Right lung (tissue), 5 donors: ENCODE data around the gene GRIN3B. TPM values are rescaled to one million over a fixed set of nuclear protein-coding genes. Genes with fewer than 3 reads are reported as not detected.
A peak's percentile ranks its signal among the peaks of the same experiment; 100 is the strongest.

ENCODE experiments used
- DNase-seq, 2 donors: peaks; one replicate each; pipeline ENCODE4 v3.0.0-alpha.2; 2013
- polyA plus RNA-seq, 5 donors: library from polyadenylated mRNA; unstranded; fragments of 120-200 nt; gene quantifications; one replicate each; pipeline versions ENCODE4 v1.2.1 to v1.2.3, GENCODE V29; 2013; ENCODE audit warnings: inconsistent platforms in 1 of 5, low replicate concordance in 1 of 5; ENCODE audit not compliant: insufficient read length in 5 of 5, insufficient read depth in 1 of 5

The GRIN3B gene
- polyA plus RNA-seq, 5 donors = 0.31 to 1.6 (median 0.69) TPM

DNA sequence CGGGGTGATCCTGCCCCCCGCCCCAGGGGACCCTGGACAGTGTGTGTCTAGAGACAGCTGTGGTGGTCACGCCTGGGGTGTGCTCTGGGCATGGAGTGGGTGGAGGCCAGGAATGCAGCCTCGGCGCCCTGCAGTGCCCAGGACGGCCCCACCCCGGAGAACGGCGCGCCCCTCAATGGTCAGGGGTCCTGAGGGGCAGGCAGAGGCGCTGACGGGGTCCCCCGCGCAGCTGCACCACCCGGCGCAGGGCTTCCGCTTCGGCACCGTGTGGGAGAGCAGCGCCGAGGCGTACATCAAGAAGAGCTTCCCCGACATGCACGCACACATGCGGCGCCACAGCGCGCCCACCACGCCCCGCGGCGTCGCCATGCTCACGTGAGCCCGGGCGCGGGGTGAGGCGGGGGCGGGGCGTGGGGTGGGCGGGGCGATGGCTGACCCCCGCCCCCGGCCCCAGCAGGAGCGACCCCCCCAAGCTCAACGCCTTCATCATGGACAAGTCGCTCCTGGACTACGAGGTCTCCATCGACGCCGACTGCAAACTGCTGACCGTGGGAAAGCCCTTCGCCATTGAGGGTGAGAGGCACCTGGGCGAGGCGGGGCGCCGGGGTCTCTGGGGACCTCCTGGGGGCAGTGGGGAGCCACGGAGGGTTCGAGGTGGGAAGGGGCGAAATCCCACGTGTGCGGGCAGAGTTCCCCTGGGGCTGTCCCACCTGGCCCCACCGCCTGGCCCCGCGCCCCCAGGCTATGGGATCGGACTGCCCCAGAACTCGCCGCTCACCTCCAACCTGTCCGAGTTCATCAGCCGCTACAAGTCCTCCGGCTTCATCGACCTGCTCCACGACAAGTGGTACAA, 7.4 kb downstream of the GRIN3B start:
- no peak for DNase-seq

DNA sequence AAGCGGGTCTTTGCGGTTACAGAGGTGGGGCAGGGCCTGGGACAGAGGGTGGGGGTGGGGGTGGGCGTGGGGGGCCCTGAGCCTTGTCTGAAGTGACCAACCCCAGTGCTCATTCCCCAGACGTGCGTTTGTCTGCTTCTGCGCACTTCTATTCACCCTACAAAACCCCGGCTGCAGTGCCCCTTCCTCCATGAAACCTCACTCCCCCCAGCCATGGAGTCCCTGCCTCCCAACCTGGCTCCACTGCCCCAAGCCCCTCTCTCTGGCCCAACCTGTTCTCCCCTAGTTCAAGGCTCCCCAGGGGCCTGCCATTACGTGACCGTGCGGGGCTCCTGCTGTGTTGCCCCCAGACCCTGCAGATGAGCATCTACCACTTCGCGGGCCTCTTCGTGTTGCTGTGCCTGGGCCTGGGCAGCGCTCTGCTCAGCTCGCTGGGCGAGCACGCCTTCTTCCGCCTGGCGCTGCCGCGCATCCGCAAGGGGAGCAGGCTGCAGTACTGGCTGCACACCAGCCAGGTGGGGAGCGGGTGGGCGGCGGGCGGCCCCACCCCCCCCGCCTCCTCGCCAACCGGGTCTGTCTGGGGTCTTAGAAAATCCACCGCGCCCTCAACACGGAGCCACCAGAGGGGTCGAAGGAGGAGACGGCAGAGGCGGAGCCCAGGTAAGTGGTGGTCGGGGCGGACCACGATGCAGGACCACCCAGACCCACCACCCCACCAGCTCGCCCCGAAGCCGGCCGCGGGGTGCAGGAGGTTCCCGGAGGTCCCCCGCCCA, 8.2 kb downstream of the GRIN3B start:
- DNase-seq = no peak

GRCh38 chr19:1009041-1009980, 9.1 kb downstream of the GRIN3B start:
- peak; percentile 78 to 85 for DNase-seq

DNA sequence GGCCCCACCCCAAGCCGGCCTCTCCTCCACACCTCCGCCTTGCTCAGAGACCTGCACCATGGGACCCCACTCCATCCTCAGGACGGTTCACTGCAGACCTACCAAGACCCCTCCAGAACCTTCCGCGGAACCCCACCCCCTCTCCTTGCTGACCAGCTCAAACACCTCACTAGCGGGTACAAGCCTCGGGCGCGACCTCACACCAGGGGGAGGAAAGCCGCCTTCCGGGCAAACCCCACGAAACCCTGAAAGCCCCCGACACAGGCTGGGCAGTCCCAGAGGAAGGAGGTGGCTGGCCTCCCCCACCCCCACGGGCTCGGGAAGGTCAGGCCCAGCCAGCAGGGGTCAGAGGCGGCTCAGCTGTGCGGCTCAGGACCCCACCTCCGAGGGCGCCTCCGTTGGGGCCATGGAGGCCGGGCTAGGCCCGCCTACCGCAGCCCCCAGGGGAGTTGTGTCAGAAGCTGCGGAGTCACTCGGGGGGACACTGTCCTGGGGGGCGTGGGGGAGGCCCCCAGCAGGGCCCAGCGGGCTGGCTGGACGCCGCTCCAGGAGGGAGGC, 9.8 kb downstream of the GRIN3B start:
- DNase-seq = no peak

- DNase-seq = no peak
These were observed 10.6 kb downstream of the GRIN3B start for GRCh38 chr19:1010586-1011510.

DNA sequence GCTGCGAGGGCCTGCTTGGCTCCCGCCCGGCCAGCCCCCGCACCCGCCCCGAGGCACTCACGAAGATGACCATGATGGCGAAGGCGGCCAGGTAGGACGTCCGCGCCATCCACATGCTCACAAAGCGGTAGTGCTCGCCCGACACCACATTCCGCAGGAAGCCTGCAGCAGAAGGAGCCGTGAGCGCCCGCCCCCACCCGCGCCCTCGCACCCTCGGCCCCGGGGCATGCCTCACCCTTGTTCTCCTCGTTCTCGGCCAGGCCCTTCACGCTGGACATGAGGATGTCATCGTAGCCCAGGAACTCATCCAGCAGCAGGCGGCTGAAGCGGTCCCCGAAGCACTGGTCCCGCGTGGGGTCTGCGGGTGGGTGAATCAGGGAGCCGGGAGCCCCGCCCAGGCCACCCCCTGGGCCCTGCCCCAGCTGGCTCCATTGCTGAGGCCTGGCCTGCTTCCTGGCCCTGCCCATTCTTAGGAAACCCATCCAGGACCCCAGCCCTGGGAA, 11.7 kb downstream of the GRIN3B start:
- no peak for DNase-seq

DNA sequence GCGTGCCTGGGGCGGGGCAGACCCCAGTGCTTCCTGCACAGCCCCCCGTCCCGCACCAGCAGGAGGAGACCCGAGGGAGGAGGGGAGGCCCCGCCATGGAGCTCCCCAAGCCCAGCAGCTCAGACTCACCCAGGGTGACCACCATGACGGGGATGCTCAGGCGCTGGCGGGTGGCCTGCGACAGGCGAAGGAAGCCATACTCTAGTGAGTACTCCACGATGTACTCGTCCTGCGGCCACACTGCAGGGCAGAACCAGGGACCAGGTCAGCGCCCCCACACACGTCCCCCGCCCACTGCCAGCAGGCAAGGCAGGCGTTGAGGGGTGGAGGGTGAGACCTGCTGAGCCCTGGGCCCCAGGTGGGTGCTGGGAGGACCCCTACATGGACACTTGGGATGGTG, 12.1 kb downstream of the GRIN3B start:
- DNase-seq = no peak

GRCh38 chr19:1013218-1013617, 13.0 kb downstream of the GRIN3B start:
- DNase-seq = no peak

- DNase-seq = no peak
These were observed 14.2 kb downstream of the GRIN3B start for GRCh38 chr19:1014161-1015060.

DNA sequence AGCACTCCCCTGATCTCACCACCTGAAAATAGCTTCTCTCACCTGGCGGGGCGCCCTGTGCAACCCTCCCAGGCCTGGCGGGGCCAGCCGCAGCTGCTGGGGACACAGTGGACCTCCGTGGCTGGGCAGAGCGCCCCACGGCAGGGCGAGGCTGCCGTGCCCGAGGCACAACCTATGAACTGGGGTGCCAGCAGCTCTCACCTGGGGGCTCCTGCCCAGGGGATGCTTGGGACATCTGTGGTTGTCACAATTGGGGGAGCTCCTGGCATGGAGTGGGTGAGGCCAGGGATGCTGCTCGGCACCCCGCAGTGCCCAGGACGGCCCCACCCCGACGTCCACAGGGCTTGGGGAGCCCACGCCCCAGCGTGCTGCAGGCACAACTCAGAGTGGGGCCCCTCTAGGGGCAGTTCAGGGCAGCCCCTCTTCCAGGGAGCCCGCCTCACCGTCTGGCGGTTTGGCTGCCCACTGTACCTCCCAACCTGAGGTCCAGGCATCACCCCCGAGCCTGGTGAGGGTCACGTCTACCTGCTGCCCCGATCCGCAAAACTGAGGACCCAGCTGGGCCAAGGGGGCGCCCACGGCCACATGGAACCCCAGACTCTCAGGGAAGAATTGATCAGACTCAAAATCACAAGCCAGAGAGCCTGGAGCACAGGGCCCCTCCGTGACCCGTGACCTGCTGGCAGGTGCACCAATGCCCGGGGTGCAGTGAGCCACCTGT, 15.0 kb downstream of the GRIN3B start:
- DNase-seq = no peak

- DNase-seq = no peak
These were observed 15.8 kb downstream of the GRIN3B start for GRCh38 chr19:1015782-1016646.

DNA sequence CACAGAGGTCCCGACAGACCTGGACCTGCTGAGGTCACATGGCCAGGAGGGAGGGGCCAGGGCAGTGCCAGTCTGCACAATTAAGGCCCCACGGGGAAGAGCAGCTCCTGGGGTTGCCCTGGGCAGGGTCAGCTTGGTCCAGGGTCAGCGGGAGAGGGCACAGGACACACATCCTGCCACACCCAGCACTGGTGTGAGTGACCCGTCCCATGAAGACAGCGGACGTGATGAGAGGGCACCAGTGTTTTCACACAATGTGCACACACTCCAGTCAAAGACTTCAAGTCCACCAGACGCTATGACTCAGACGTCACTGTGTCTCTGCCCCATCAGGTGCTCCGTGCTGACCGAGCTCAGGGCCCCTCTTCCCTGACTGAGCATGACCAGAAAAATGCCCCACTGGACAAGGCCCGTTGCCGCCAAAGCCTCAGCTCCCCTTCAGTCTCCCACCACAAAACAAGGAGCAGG, 16.5 kb downstream of the GRIN3B start:
- no peak for DNase-seq

DNA sequence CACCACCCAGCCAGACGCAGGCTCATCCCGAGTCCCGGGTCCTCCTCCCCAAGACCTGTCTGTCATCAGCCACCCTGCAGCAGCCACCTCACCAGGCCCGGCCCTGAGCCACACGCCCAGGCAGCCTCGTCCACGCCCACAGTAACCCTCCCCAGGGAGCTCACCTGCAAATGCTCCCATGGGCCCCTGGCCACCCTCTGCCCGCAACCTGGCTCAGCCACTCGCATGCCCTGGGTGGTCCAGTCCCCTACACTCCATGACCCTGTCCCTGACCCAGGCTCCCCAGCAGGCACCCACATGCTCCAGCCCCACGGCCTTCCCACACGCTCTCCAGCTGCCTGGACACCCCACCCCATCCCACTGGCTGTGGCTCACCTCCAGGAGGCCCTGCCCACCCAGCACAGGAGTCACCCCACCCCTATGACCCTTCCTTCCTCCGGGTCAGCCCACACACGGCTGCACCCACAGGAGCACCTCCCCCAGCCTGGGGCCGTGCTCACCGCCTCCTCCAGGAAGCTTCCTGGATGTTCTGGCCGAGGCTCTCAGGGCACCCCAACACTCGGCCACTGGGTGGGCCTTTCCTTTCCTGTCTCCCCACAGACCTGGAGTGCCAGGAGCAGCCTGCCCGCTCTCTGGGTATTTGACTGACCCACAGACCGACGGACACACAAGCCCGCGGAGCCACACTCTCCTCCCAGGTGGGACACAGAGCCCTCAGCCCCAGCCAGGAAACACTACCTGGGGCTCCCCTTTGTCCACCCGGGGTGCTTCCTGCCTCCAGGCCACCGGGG, 17.1 kb downstream of the GRIN3B start:
- DNase-seq = no peak

DNA sequence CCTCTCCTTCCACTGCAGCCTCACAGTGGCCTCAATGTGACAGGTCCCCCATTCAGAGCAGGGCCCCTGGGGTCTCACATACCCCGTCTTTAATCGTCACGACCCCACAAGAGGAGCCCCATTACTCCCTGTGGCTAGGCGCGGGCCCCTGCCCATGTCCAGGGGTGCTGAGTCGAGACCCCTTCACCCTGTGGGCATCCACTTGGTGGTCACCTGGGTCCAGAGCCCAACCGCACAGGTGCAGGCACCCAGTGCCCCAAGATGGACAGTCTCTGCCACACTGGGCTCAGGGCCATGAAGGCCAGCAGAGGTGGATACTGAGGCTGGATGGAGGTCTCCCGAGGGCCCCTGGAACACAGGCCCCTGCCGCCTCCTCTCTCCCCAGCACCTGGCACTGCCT, 17.7 kb downstream of the GRIN3B start:
- DNase-seq = no peak

DNA sequence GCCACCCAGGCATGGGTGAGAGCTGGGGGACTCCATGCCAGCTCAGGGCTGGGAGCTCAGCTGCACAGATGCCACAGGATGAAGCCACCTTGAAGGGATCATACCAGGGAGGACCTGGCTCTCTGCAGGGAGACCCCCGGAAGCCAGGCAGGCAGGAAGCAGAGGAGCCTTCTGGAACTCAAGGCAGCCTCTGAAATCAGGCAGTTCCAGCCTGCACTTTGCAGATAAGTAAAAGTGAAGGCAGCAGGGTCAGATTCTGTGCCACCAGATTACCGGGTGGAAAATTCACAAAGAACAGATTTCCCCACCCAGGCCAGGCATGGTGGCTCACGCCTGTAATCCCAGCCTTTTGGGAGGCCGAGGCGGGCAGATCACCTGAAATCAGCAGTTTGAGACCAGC, 18.2 kb downstream of the GRIN3B start:
- no peak for DNase-seq

GRCh38 chr19:1018932-1019615, 18.9 kb downstream of the GRIN3B start:
- DNase-seq = no peak
